Liver (tissue), 9 donors: ENCODE data around the gene FAM222A. TPM values are rescaled to one million over a fixed set of nuclear protein-coding genes. Genes with fewer than 3 reads are reported as not detected.

Source experiments
- DNase-seq: peaks from one replicate; pipeline ENCODE4 v3.0.0-alpha.2; 2017; ENCODE audit warnings: low spot score
- H3K27ac ChIP-seq, 2 donors: one replicate each; pipeline ENCODE4 v1.7.0; 2013; ENCODE audit warnings: inconsistent platforms in 2 of 2, low read length in 2 of 2, control low read depth in 1 of 2, low read depth in 1 of 2, mild to moderate bottlenecking in 1 of 2
- H3K27me3 ChIP-seq, 4 donors: one replicate each; pipeline versions ENCODE4 v1.6.1 to v1.7.0; 2013; ENCODE audit warnings: low read length in 3 of 4, inconsistent platforms in 1 of 4, mild to moderate bottlenecking in 1 of 4, moderate library complexity in 1 of 4; ENCODE audit not compliant: control insufficient read depth in 4 of 4, insufficient read depth in 4 of 4
- H3K36me3 ChIP-seq, 4 donors: one replicate each; pipeline versions ENCODE4 v1.6.1 to v1.7.0; 2013; ENCODE audit warnings: low read length in 3 of 4, mild to moderate bottlenecking in 3 of 4, low read depth in 1 of 4, moderate library complexity in 1 of 4; ENCODE audit not compliant: control insufficient read depth in 4 of 4, insufficient read depth in 3 of 4
- H3K4me1 ChIP-seq, 4 donors: one replicate each; pipeline versions ENCODE4 v1.6.1 to v1.7.0; 2013; ENCODE audit warnings: low read length in 3 of 4, mild to moderate bottlenecking in 3 of 4, moderate library complexity in 1 of 4; ENCODE audit not compliant: control insufficient read depth in 4 of 4, insufficient read depth in 4 of 4
- H3K4me3 ChIP-seq, 3 donors: one replicate each; pipeline versions ENCODE4 v1.6.1 to v1.7.0; 2013; ENCODE audit warnings: low read length in 3 of 3, control low read depth in 1 of 3, low read depth in 1 of 3, mild to moderate bottlenecking in 1 of 3
- H3K9ac ChIP-seq, 2 donors: one replicate each; pipeline ENCODE4 v1.7.0; 2013; ENCODE audit warnings: low read length in 2 of 2, mild to moderate bottlenecking in 2 of 2, moderate library complexity in 2 of 2, control low read depth in 1 of 2, low read depth in 1 of 2
- H3K9me3 ChIP-seq, 4 donors: one replicate each; pipeline versions ENCODE4 v1.6.1 to v1.7.0; 2013; ENCODE audit warnings: low read length in 3 of 4; ENCODE audit not compliant: control insufficient read depth in 4 of 4
- EGR1 ChIP-seq, 2 donors: IDR thresholded peaks; 2 replicates each; pipeline ENCODE4 v1.6.1; 2016 to 2018; ENCODE audit warnings: antibody characterized with exemption in 2 of 2, low read depth in 2 of 2
- FOXA1 ChIP-seq: IDR thresholded peaks from 2 replicates; pipeline ENCODE4 v1.6.1; 2016; ENCODE audit warnings: antibody characterized with exemption
- FOXA2 ChIP-seq: IDR thresholded peaks from 2 replicates; pipeline ENCODE4 v1.6.1; 2016; ENCODE audit warnings: antibody characterized with exemption
- GABPA ChIP-seq, 2 donors: IDR thresholded peaks in 1 of 2; conservative IDR thresholded peaks in 1 of 2; 2 replicates each; pipeline ENCODE4 v1.6.1; 2016; ENCODE audit warnings: antibody characterized with exemption in 2 of 2, mild to moderate bottlenecking in 1 of 2, moderate library complexity in 1 of 2
- HNF4A ChIP-seq, 2 donors: conservative IDR thresholded peaks; 2 replicates each; pipeline ENCODE4 v1.6.1; 2016; ENCODE audit warnings: antibody characterized with exemption in 2 of 2, mild to moderate bottlenecking in 2 of 2
- HNF4G ChIP-seq: IDR thresholded peaks from 2 replicates; pipeline ENCODE4 v1.6.1; 2016; ENCODE audit warnings: antibody characterized with exemption
- JUND ChIP-seq, 2 donors: IDR thresholded peaks; 2 replicates each; pipeline ENCODE4 v1.6.1; 2016; ENCODE audit warnings: antibody characterized with exemption in 2 of 2
- NR2F2 ChIP-seq: IDR thresholded peaks from 2 replicates; pipeline ENCODE4 v1.6.1; 2016; ENCODE audit warnings: antibody characterized with exemption
- RAD21 ChIP-seq, 2 donors: IDR thresholded peaks; 2 replicates each; pipeline ENCODE4 v1.6.1; 2016; ENCODE audit warnings: antibody characterized with exemption in 2 of 2, mild to moderate bottlenecking in 2 of 2
- RXRA ChIP-seq, 2 donors: IDR thresholded peaks; 2 replicates each; pipeline ENCODE4 v1.6.1; 2017 to 2018; ENCODE audit warnings: antibody characterized with exemption in 2 of 2, mild to moderate bottlenecking in 1 of 2
- SP1 ChIP-seq: IDR thresholded peaks from 2 replicates; pipeline ENCODE4 v1.6.1; 2018; ENCODE audit warnings: antibody characterized with exemption, mild to moderate bottlenecking
- TAF1 ChIP-seq: conservative IDR thresholded peaks from 2 replicates; pipeline ENCODE4 v1.6.1; 2016; ENCODE audit warnings: antibody characterized with exemption, mild to moderate bottlenecking
- WGBS: extraction: QIAGEN DNeasy Blood & Tissue Kit; methylation state at CpG from one replicate; pipeline ENCODE4 v1.1.7; 2013; 5-methylcytosine and 5-hydroxymethylcytosine counted together
- polyA plus RNA-seq, 2 donors: library from polyadenylated mRNA; stranded (reverse) in 1 of 2; unstranded in 1 of 2; fragments of 200-250 nt in 1 of 2; fragments of >200 nt in 1 of 2; fragmentation: Nextera tagmentation in 1 of 2; extraction: Ambion mirVana in 1 of 2; gene quantifications; one replicate each; pipeline versions ENCODE4 v1.2.1 to v1.2.3, GENCODE V29; 2013 to 2015
- total RNA-seq, 2 donors: library from RNA; depleted of rRNA; stranded (reverse); fragments of >200 nt; gene quantifications; one replicate each; pipeline ENCODE4 v1.2.3, GENCODE V29; 2014
- TF ChIP-seq, protein P1 (sequence below): IDR thresholded peaks from 2 replicates; pipeline ENCODE4 v1.6.1; 2016; ENCODE audit warnings: antibody characterized with exemption
- TF ChIP-seq, protein P2 (sequence below): IDR thresholded peaks from 2 replicates; pipeline ENCODE4 v1.6.1; 2016; ENCODE audit warnings: antibody characterized with exemption, mild to moderate bottlenecking
- donor health status: healthy.
- donor health status: healthy.
- donor health status: healthy.
- donor health status: healthy.
- donor health status: healthy.

Gene FAM222A
- total and polyA plus RNA-seq, 4 donors, result 0.97 to 2.2 (median 1.9) TPM

DNA sequence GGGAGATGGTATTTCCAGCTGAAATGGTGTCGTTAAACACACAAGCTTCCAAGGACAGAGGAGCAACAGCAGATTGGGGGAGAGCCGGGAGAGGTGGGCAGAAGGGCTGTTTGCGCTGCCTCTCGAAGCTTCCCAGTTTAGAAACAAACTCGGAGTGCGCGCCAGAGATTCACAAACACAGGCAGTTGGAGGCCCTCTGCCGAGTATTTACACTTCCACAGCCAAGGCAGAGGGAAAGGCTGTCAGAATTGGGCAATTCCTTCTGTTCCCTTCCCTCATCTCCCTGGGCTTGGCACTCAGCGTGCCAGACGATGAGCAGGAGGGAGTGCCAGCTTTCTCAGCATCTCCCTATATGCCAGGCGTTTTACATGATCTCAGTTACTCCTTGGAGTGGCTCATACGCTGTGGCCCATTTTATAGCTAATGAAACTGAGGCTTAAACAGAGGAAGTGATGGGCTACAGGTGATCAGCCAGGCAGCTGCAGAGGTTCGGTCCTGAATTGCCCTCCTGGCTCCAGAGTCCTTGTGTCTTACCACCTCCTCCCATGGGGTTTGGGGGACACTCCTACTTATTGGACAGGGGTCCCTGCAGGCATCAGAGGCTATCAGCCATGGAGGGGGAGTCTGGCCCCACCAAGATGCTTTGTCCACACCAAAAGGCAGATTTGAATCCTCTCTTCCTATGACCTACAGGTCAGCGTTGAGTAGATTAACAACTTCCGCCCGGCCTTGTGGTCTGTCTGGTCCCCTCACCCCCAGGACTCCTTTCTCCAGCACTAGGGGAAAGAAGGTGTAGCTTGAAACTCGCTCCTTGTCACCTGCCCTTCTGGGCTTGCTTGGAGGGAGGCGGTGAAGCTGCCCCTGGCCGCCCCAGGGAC, 3.1 kb downstream of the FAM222A start:
- DNase-seq, result no peak
- H3K27me3 ChIP-seq, result no peaks in the 10 kb centered on the region
- 60% methylated on average over 19 of the region's 19 CpGs for WGBS
- peaks cover 32 to 74% (median 66%) of the 10 kb centered on the region in 4 donors for H3K4me1 ChIP-seq
- no peak overlapping the region for H3K4me3 ChIP-seq
- H3K27ac ChIP-seq, result peak overlapping the region; percentile 60 to 82
- H3K9ac ChIP-seq, result peak overlapping the region in 1 of 2 donors; percentile 12
- no peaks in the 10 kb centered on the region for H3K36me3 ChIP-seq
- H3K9me3 ChIP-seq, result no peaks in the 10 kb centered on the region
- TF ChIP-seq RXRA (IDR thresholded peaks at IDR 0.05), result peak in 1 of 2 donors; percentile 59
- peak; percentile 45 to 70 for TF ChIP-seq RAD21 (IDR thresholded peaks at IDR 0.05)
- TF ChIP-seq JUND (IDR thresholded peaks at IDR 0.05), result no peak
- no peak for TF ChIP-seq HNF4G
- TF ChIP-seq HNF4A (conservative IDR thresholded peaks at IDR 0.05), result peak; percentile 9 to 18
- TF ChIP-seq SP1, result peak; percentile 32

DNA sequence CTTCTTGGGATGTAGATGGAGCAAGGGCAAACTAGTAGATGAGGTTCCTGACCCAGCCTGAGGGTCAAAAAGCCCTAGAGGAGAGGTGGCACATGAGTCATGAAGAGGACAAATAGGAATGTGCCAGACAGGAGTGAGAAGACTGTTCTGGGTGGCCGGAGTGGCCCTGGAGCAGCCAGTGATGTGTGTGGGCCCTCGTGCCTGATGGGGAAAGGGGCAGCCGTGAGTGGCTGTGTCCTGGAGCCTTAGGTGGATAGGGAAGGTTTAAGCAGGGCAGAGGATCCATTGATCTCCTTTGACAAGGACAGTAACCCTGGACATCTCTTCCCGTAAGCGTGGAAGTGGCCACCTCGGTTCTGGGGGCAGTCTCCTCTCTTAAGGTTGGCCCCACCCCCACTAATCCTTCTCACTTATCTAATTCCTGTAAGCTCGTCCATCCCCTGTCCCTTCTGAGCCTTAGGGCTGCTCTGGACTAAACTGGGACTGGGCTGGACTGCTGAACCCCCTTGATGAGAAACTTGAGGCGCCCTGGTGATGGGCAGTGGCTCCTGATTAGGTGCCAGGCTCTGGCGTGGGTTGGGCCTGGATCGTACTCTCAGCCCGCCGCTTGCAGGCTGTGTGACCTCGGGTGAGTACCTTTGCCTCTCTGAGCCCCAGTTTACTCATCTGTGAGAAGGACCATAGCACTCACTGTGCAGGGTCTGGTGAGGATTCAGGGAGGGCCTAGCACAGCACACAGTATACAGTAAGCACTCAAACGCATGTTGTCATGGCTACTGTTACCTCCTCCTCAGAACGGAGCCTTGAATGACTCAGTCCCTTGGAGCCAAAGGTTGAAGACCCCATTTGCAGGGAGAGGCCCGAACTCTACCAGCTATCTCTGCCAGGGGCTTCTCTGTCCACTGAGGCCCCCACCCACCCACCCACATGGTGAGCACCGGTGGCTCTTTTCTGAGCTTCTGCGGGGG, 4.0 kb downstream of the FAM222A start:
- no peak overlapping the region for H3K9ac ChIP-seq
- TF ChIP-seq RAD21 (IDR thresholded peaks at IDR 0.05), result no peak
- TF ChIP-seq HNF4G, result no peak
- TF ChIP-seq FOXA1, result no peak
- H3K9me3 ChIP-seq, result no peaks in the 10 kb centered on the region
- no peaks in the 10 kb centered on the region for H3K27me3 ChIP-seq
- H3K27ac ChIP-seq, result no peak overlapping the region
- peaks cover 27 to 74% (median 67%) of the 10 kb centered on the region in 4 donors for H3K4me1 ChIP-seq
- H3K36me3 ChIP-seq, result no peaks in the 10 kb centered on the region
- WGBS, result 87% methylated on average over 18 of the region's 18 CpGs
- no peak overlapping the region for H3K4me3 ChIP-seq
- DNase-seq, result no peak

DNA sequence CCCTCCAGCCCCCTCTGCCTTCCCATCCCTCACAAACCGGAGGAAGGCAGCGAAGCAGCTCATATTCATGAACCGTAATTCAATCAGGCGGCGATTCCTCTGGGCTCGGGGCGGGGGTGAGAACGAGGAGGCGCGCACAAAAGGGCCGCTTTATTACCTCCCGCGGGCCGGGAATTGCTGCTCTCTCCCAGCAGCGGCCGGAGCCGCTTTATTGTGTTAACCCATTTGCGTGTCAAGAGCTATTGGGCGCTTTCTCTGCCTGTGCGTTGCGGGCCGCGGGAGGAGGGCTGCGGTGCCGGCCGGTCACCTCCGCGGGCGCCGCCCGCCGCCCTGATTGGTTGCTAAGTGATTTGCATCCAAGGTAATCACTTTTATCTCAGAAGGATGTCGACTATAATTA, 4.8 kb downstream of the FAM222A start:
- H3K4me3 ChIP-seq, result no peak overlapping the region
- H3K27me3 ChIP-seq, result no peaks in the 10 kb centered on the region
- H3K9ac ChIP-seq, result no peak overlapping the region
- WGBS, result 66% methylated on average over 33 of the region's 33 CpGs
- no peak for TF ChIP-seq GABPA (IDR thresholded peaks at IDR 0.05 in 1 of 2, conservative IDR thresholded peaks at IDR 0.05 in 1 of 2)
- TF ChIP-seq, protein P1, sequence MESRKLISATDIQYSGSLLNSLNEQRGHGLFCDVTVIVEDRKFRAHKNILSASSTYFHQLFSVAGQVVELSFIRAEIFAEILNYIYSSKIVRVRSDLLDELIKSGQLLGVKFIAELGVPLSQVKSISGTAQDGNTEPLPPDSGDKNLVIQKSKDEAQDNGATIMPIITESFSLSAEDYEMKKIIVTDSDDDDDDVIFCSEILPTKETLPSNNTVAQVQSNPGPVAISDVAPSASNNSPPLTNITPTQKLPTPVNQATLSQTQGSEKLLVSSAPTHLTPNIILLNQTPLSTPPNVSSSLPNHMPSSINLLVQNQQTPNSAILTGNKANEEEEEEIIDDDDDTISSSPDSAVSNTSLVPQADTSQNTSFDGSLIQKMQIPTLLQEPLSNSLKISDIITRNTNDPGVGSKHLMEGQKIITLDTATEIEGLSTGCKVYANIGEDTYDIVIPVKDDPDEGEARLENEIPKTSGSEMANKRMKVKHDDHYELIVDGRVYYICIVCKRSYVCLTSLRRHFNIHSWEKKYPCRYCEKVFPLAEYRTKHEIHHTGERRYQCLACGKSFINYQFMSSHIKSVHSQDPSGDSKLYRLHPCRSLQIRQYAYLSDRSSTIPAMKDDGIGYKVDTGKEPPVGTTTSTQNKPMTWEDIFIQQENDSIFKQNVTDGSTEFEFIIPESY, result no peak
- TF ChIP-seq RAD21 (IDR thresholded peaks at IDR 0.05), result no peak
- TF ChIP-seq JUND (IDR thresholded peaks at IDR 0.05), result no peak
- no peak for TF ChIP-seq SP1
- TF ChIP-seq RXRA (IDR thresholded peaks at IDR 0.05), result no peak
- no peak for TF ChIP-seq EGR1 (IDR thresholded peaks at IDR 0.05; ENCODE audit: low read depth in 2 of 2)
- no peak for TF ChIP-seq HNF4A (conservative IDR thresholded peaks at IDR 0.05)
- no peak for TF ChIP-seq TAF1
- TF ChIP-seq FOXA2, result no peak
- no peak for TF ChIP-seq NR2F2
- TF ChIP-seq, protein P2, sequence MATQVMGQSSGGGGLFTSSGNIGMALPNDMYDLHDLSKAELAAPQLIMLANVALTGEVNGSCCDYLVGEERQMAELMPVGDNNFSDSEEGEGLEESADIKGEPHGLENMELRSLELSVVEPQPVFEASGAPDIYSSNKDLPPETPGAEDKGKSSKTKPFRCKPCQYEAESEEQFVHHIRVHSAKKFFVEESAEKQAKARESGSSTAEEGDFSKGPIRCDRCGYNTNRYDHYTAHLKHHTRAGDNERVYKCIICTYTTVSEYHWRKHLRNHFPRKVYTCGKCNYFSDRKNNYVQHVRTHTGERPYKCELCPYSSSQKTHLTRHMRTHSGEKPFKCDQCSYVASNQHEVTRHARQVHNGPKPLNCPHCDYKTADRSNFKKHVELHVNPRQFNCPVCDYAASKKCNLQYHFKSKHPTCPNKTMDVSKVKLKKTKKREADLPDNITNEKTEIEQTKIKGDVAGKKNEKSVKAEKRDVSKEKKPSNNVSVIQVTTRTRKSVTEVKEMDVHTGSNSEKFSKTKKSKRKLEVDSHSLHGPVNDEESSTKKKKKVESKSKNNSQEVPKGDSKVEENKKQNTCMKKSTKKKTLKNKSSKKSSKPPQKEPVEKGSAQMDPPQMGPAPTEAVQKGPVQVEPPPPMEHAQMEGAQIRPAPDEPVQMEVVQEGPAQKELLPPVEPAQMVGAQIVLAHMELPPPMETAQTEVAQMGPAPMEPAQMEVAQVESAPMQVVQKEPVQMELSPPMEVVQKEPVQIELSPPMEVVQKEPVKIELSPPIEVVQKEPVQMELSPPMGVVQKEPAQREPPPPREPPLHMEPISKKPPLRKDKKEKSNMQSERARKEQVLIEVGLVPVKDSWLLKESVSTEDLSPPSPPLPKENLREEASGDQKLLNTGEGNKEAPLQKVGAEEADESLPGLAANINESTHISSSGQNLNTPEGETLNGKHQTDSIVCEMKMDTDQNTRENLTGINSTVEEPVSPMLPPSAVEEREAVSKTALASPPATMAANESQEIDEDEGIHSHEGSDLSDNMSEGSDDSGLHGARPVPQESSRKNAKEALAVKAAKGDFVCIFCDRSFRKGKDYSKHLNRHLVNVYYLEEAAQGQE, result no peak
- peaks cover 30 to 74% (median 68%) of the 10 kb centered on the region in 4 donors for H3K4me1 ChIP-seq
- no peaks in the 10 kb centered on the region for H3K9me3 ChIP-seq
- H3K27ac ChIP-seq, result no peak overlapping the region
- DNase-seq, result no peak
- H3K36me3 ChIP-seq, result no peaks in the 10 kb centered on the region
